Middle frontal gyrus (tissue), 1 donor: ENCODE data around the gene CFAP100.

Source experiments
- DNase-seq: peaks from one replicate; pipeline ENCODE4 v3.0.0-alpha.2; 2015; ENCODE audit warnings: low spot score; ENCODE audit errors: extremely low spot score

CFAP100 gene

GRCh38 chr3:126356373-126357264 lies 38.1 kb upstream of the CFAP100 start:
- no peak for DNase-seq

GRCh38 chr3:126357295-126358037 lies 37.2 kb upstream of the CFAP100 start, which contains the start of gene KLF15:
TSS of gene KLF15 (minus strand) at chr3:126357408. CDS start at chr3:126352922, 4,486 bp downstream.
- DNase-seq = peak; percentile 87

GRCh38 chr3:126358038-126358815 lies 36.5 kb upstream of the CFAP100 start:
- DNase-seq = no peak

GRCh38 chr3:126358816-126359181 lies 35.9 kb upstream of the CFAP100 start:
- DNase-seq = no peak

GRCh38 chr3:126360046-126360713 lies 34.5 kb upstream of the CFAP100 start:
- no peak for DNase-seq

DNA sequence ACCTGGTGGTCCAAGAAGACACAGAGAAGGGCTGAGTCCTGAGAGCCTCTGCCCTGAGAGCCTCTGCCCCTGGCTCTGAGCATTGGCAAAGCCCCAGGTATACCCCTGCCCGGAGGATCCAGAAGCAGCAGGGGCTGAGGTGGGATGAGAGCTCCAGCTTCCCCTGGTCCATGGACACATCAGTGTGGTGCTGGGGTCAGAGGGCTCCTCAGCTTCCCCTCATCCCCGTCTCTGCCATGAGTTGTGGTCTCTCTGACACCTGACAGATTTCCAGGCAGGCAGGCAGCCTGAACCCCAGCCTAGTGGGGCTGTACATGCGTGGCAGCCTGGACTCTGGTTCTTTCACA lies 34.0 kb upstream of the CFAP100 start:
- no peak for DNase-seq

DNA sequence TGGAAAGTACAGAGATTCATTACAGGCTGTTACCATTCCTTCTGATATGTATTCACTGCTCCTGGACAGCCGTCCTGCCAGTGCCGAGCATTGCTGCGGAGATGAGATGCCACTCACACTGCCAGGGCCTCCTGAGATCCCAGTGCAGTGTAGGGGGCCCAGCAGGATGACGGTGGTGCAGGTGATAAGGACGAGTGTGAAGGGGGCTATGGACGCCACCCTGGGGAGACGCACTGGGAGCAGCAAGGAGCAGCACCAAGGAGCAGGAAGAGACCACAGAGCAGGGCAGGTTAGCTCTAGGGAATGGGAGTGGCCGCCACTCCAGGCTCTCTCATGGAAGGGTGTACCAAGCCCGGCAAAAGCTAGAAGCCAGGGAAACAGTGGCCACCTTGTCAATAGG lies 33.5 kb upstream of the CFAP100 start:
- no peak for DNase-seq

DNA sequence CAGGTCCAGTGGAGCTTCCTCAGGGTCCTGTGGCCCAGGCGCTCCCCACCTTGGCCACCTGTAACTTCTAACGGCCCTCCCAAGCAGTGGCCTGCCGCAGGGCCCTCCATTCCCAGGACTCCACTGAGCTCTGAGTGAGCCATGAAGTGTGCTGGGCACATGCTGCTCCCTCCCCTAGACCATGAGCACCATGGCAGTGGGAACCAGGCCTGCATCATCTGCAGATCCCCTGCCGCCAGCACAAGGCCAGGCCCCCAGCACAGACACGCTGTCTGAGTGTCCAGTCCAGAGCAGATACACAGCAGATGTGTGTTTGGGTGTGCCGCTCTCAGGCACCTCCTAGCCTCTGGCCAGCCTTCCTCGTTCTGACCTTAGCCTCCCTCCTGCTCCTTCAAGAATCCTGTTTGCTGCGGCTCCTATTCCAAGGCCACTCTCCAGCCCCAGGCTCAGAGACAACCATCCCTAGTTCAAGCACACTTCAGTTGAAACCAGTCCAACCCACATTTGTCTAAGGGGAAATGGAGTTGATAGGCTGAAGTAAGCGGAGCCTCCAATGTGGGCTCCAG lies 30.5 kb upstream of the CFAP100 start:
- no peak for DNase-seq

DNA sequence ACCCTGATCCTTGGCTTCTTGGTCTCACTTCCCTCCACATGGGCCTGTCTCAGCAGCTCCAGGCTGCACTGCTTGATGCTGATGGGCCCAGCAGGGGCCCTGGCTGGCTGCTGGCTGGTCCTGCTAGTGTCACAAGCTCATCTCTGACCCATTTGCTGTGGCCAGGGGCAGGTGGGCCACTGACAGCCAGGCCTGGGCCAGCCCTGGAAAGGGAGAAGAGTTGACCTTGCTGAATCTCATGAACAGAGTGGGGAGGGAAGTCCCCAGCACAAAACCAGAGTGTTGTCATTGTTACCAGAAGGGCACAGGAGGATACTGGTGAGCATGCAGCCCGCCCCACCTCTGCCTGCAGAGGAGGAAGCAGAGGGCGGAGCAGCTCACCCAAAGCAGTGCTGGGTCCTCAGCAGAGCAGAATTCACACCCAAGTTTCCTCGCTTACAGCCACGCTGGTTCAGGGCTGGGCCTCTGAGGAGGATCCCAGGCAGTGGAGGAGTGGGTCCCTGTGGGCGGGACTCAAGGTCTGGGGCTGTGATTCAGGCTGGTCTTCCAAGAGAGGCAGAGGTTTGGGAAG lies 29.9 kb upstream of the CFAP100 start:
- no peak for DNase-seq

DNA sequence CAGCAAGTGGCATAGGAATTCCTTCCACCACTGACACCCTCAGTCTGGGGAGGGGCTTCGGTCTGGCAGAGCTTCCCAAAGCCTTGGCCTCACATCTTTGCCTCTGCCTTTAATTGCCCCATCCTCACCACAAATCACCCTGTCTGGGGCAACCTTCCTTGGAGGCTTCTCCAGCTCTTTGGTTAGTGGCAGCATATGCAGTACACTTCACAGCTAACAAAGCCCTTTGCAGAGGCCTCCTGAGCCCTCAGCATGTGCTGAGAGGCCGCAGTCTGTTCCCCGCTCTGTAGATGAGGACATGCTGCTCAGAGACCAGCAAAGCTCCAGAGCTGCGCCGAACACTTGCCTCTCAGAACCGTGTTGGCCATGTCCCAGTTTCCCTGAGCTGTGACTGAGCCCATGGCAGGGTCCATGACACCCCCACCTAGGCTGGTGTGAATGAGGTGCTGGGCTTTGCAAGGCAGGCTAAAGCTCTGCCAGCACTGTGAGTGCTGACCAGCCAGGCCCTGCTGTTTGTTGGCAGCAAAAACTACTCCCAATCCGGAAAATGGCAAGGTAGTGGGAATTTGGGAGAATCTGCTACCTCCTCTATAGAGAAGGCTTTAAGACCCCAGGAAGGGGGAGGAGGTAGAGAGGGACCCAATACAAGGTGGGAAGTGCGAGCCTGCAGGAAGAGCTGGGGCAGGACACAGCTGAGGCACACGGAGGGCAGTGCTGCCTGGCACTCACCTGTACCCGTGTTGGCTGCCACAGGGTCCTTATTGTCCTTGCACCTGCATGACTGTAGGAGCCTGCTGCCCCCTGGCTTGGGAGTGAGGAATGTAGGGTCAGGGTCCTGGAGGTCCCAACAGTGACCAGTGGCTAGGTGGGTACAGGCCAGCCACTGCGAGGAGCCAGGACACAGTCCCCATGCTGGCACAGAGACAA lies 29.1 kb upstream of the CFAP100 start:
- DNase-seq = no peak

DNA sequence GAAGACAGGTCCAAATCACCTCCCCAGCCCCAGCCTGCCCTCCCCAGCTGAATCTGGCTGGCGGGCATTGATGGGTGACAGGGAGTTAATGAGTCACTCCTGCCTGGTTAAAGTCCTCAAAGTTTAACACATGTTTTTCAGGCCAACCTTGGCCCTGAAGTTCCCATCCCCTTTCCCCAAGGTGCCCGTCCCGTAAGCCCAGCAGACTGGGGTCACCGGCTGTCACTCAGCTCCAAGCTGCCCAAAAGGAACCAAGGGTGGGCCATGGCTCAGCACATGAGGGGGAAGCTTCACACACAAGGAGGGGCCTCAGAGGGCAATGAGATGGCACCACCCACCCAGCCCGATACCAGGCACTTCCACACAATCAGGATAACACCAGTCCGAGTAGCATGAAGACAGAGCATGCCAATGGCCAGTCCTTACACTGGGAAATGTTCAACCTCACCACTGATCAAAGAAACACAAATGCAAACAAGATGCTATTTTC lies 27.3 kb upstream of the CFAP100 start:
- DNase-seq = no peak

DNA sequence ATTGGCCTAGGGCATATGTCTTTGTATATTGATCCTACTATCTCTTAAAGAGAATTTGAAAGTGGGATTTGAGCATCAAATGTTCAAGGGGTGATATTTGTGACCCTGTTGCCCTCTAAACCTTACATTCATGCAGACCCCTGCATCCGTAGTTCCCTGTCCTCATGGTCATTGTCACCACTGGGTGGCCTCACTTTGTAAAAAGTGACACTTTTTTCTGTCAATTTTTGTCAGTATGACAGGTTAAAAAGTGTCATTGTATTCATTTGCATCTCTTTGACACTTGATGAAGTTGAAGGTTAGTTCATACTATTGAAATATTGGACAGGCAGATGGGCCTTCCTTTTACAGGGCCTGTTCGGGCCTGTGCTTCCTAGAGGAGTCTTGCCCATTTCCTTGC lies 25.2 kb upstream of the CFAP100 start:
- DNase-seq = no peak

GRCh38 chr3:126370055-126370454 lies 24.7 kb upstream of the CFAP100 start:
- no peak for DNase-seq

DNA sequence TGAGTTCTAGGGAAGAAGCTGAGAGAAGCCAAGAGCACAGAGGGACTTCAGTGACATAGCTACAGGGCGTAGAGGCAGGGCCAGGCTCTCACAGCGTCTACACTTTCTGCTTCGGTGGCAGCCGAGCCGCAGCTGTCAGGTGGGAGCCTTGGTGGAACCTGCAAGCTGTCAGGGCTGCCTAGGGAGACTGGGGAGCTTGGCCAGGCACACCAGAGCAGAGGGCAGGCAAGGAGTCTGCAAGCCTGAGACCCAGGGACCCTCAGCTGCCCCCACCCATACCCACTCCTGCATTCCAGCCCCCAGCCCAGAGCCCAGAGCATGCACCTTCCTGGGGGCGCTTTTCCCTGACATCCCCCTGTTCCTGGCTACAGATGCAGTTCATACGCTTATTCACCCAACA lies 24.1 kb upstream of the CFAP100 start:
- DNase-seq = no peak

GRCh38 chr3:126371096-126371705 lies 23.5 kb upstream of the CFAP100 start:
- no peak for DNase-seq

DNA sequence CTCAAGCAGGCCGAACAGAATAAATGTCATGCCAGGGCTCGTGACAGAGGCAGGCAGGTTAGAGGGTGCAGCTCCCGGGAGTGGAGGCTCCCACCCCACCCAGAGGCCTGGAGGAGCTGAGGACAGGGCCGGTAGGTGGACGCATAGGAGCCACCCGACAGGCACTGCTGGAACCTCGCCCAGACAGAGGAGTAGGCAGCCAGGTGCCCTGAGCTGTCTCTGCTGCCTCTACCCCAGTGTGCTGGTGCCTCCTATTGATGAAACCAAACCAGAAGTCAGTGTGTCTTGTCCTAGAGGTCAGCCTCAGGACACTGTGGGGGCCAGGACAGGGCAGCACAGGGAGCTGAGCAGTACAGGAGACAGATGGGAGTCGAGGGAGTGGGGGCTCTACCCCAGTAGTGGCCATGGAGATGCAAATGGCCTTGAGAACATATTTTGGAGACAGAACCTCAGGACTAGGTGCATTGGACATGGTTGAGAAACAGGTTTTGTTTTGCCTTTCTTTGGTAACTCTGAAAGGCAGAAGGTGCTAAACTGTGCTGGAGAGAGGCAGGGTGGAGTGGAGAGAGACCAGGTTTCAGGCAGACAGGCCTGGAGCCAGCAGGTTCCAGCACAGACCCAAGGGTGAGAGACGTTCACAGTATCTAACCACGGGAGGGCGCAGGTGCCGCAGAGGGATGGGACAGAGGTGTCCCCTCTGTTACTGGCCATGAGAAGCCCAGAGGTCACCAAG lies 22.1 kb upstream of the CFAP100 start:
- DNase-seq = no peak

DNA sequence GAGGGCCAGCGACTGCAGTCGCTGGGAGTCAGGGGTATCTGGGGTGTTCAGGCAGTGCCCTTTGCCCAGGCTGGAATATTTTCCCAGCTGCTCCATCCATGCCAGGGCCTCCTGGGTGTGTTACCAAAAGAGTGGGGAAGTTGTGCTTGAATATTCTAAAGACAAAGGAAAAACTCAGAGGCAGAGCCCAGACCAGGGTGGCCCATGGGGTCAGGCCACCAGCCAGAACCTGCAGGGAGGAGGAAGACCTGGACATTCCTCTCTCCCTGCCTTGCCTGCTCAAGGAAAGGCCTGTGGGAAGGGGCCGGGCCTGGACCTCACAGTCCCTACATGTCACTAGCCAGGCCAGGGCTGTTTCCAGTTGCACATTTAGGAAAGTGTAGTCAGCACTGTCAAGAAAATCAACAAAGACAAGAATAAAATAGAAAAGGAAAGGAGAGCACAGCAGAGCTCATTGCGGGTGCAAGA lies 21.5 kb upstream of the CFAP100 start:
- no peak for DNase-seq
